Loucy (cell line): ENCODE measurements around the gene DPYSL3.

ENCODE experiments used
- H2AFZ ChIP-seq: fragments of 200-600 bp; sonication (generic); 2 replicates; pipeline ENCODE4 v1.6.0; 2016; ENCODE audit warnings: antibody characterized with exemption, mild to moderate bottlenecking, low read length, moderate library complexity
- H3F3A ChIP-seq: fragments of 200-600 bp; 2 replicates; pipeline ENCODE4 v1.6.0; 2016; ENCODE audit warnings: antibody characterized with exemption, low read depth, mild to moderate bottlenecking
- H3K27me3 ChIP-seq: fragments of 200-600 bp; sonication (generic); 2 replicates; pipeline ENCODE4 v1.6.1; 2014; ENCODE audit warnings: low read length, mild to moderate bottlenecking; ENCODE audit not compliant: insufficient read depth, poor library complexity, severe bottlenecking
- H3K36me3 ChIP-seq: fragments of 200-600 bp; sonication (generic); 2 replicates; pipeline ENCODE4 v1.6.1; 2016; ENCODE audit warnings: low read length; ENCODE audit not compliant: insufficient read depth
- H3K4me1 ChIP-seq: fragments of 200-600 bp; sonication (generic); 2 replicates; pipeline ENCODE4 v1.5.1; 2014; ENCODE audit warnings: low read length, mild to moderate bottlenecking; ENCODE audit not compliant: insufficient read depth, poor library complexity, severe bottlenecking
- H3K4me2 ChIP-seq: fragments of 200-600 bp; sonication (generic); 2 replicates; pipeline ENCODE4 v1.6.0; 2014; ENCODE audit warnings: antibody characterized with exemption, low read length, low read depth, mild to moderate bottlenecking; ENCODE audit not compliant: poor library complexity, severe bottlenecking
- H3K4me3 ChIP-seq: fragments of 200-600 bp; sonication (generic); 2 replicates; pipeline ENCODE4 v1.5.1; 2014; ENCODE audit warnings: low read length, mild to moderate bottlenecking, mixed read lengths; ENCODE audit not compliant: poor library complexity, severe bottlenecking
- H3K79me2 ChIP-seq: fragments of 200-600 bp; sonication (generic); 2 replicates; pipeline ENCODE4 v1.6.1; 2014; ENCODE audit warnings: low read length; ENCODE audit not compliant: insufficient read depth
- H3K9ac ChIP-seq: fragments of 200-600 bp; sonication (generic); 2 replicates; pipeline ENCODE4 v1.6.0; 2014; ENCODE audit warnings: mild to moderate bottlenecking, low read depth, low read length, moderate library complexity; ENCODE audit not compliant: poor library complexity, severe bottlenecking
- H3K9me2 ChIP-seq: fragments of 200-600 bp; sonication (generic); replicated peaks from 2 replicates; pipeline ENCODE4 v1.6.1; 2016; ENCODE audit warnings: low read depth, low read length, mixed read lengths
- H3K9me3 ChIP-seq: fragments of 200-600 bp; sonication (generic); 2 replicates; pipeline ENCODE4 v1.6.1; 2014; ENCODE audit warnings: mild to moderate bottlenecking, antibody characterized with exemption, low read length, low read depth; ENCODE audit not compliant: insufficient read depth
- H4K20me1 ChIP-seq: fragments of 200-600 bp; sonication (generic); 2 replicates; pipeline ENCODE4 v1.6.0; 2014; ENCODE audit warnings: antibody characterized with exemption, low read length, mild to moderate bottlenecking; ENCODE audit not compliant: insufficient read depth, poor library complexity, severe bottlenecking
- CTCF ChIP-seq: fragments of 200-600 bp; sonication (generic); conservative IDR thresholded peaks from 2 replicates; pipeline ENCODE4 v1.5.1; 2014; ENCODE audit warnings: mild to moderate bottlenecking, antibody characterized with exemption, low read length
- EZH2phosphoT487 ChIP-seq: fragments of 200-600 bp; IDR thresholded peaks from 2 replicates; pipeline ENCODE4 v1.6.1; 2018; ENCODE audit warnings: antibody characterized with exemption, mild to moderate bottlenecking, moderate library complexity, borderline replicate concordance

Gene DPYSL3

GRCh38 chr5:147397616-147398015, 112.3 kb downstream of the DPYSL3 start:
- Histone ChIP-seq H4K20me1 (no peaks in the 10 kb centered on the region), H3K4me1 (no peaks in the 10 kb centered on the region), H2AFZ (no peak overlapping the region), H3K27me3 (no peaks in the 10 kb centered on the region), H3K9ac (no peak overlapping the region), H3K79me2 (no peaks in the 10 kb centered on the region), H3K36me3 (no peaks in the 10 kb centered on the region), H3K9me3 (no peaks in the 10 kb centered on the region), H3F3A (no peaks in the 10 kb centered on the region), H3K9me2 (no peaks in the 10 kb centered on the region), H3K4me2 (no peak overlapping the region), H3K4me3 (no peak overlapping the region)
- TF ChIP-seq EZH2phosphoT487 (no peak), CTCF (no peak)

- Histone ChIP-seq H3K79me2 (no peaks in the 10 kb centered on the region), H3K36me3 (no peaks in the 10 kb centered on the region), H3K4me2 (no peak overlapping the region), H4K20me1 (no peaks in the 10 kb centered on the region), H3F3A (no peaks in the 10 kb centered on the region), H3K9me3 (no peaks in the 10 kb centered on the region), H3K9me2 (no peaks in the 10 kb centered on the region), H2AFZ (no peak overlapping the region), H3K9ac (no peak overlapping the region), H3K27me3 (no peaks in the 10 kb centered on the region), H3K4me1 (no peaks in the 10 kb centered on the region), H3K4me3 (no peak overlapping the region)
- no peak for TF ChIP-seq EZH2phosphoT487
- TF ChIP-seq CTCF: no peak
Measured at GRCh38 chr5:147396070-147396823, 113.6 kb downstream of the DPYSL3 start.

- no peak for TF ChIP-seq EZH2phosphoT487
- no peak overlapping the region for H3K4me2 ChIP-seq
- H3F3A ChIP-seq: no peaks in the 10 kb centered on the region
- H3K9ac ChIP-seq: no peak overlapping the region
- no peak overlapping the region for H2AFZ ChIP-seq
- no peaks in the 10 kb centered on the region for H4K20me1 ChIP-seq
- H3K79me2 ChIP-seq: no peaks in the 10 kb centered on the region
- no peaks in the 10 kb centered on the region for H3K27me3 ChIP-seq
- H3K9me2 ChIP-seq: no peaks in the 10 kb centered on the region
- H3K4me3 ChIP-seq: no peak overlapping the region
- no peaks in the 10 kb centered on the region; the same call in 1 of the 2 replicates for H3K9me3 ChIP-seq
- H3K4me1 ChIP-seq: no peaks in the 10 kb centered on the region
- no peaks in the 10 kb centered on the region for H3K36me3 ChIP-seq
Measured at GRCh38 chr5:147393874-147394672, 115.8 kb downstream of the DPYSL3 start.
